Astrocyte (in vitro differentiated cells and primary cell): Measurements from ENCODE around the gene COQ9. TPM values are rescaled to one million over a fixed set of nuclear protein-coding genes. Genes with fewer than 3 reads are reported as not detected.

Experiments used
- DNase-seq: peaks from one replicate; pipeline ENCODE4 v3.0.0-alpha.2; 2010; ENCODE audit warnings: low read depth
- FAIRE-seq: peaks from 2 replicates; lab custom pipeline; 2011; peaks lifted over from hg19 to GRCh38; lab: Jason Lieb, UNC
- H2AFZ ChIP-seq: 2 replicates; pipeline ENCODE4 v1.6.0; 2012; ENCODE audit warnings: low read depth, low read length, inconsistent platforms
- H3K27ac ChIP-seq: 2 replicates; pipeline ENCODE4 v1.5.1; 2011; ENCODE audit warnings: low read depth, low read length, inconsistent platforms
- H3K27me3 ChIP-seq: 2 replicates; pipeline ENCODE4 v1.6.0; 2011; ENCODE audit warnings: low read length, inconsistent platforms; ENCODE audit not compliant: insufficient read depth
- H3K36me3 ChIP-seq: 2 replicates; pipeline ENCODE4 v1.5.1; 2011; ENCODE audit warnings: low read length, inconsistent platforms; ENCODE audit not compliant: insufficient read depth
- H3K4me1 ChIP-seq: 2 replicates; pipeline ENCODE4 v1.5.1; 2011; ENCODE audit warnings: low read length, inconsistent platforms; ENCODE audit not compliant: insufficient read depth
- H3K4me2 ChIP-seq: 2 replicates; pipeline ENCODE4 v1.6.0; 2012; ENCODE audit warnings: low read length, inconsistent platforms
- H3K4me3 ChIP-seq: 2 replicates; pipeline ENCODE4 v1.5.1; 2011; ENCODE audit warnings: low read depth, mild to moderate bottlenecking, low read length, inconsistent platforms; ENCODE audit not compliant: insufficient read depth
- H3K79me2 ChIP-seq: 2 replicates; pipeline ENCODE4 v1.6.0; 2012; ENCODE audit warnings: mild to moderate bottlenecking, low read length, inconsistent platforms; ENCODE audit not compliant: insufficient read depth
- H3K9ac ChIP-seq: 2 replicates; pipeline ENCODE4 v1.6.0; 2012; ENCODE audit warnings: mild to moderate bottlenecking, low read length, inconsistent platforms
- H3K9me3 ChIP-seq: 2 replicates; pipeline ENCODE4 v1.5.1; 2012; ENCODE audit warnings: low read depth, mild to moderate bottlenecking, low read length, inconsistent platforms; ENCODE audit not compliant: insufficient read depth
- H4K20me1 ChIP-seq: 2 replicates; pipeline ENCODE4 v1.6.0; 2012; ENCODE audit warnings: low read length, inconsistent platforms; ENCODE audit not compliant: insufficient read depth
- H3K27ac Mint-ChIP-seq: one replicate; pipeline ENCODE4 v1.8.0; 2021; ENCODE audit warnings: mild to moderate bottlenecking, mixed read lengths; ENCODE audit not compliant: unreplicated experiment
- H3K27me3 Mint-ChIP-seq: one replicate; pipeline ENCODE4 v1.8.0; 2021; ENCODE audit warnings: low read depth, mixed read lengths; ENCODE audit not compliant: unreplicated experiment
- H3K36me3 Mint-ChIP-seq: one replicate; pipeline ENCODE4 v1.8.0; 2021; ENCODE audit warnings: low read depth, mixed read lengths; ENCODE audit not compliant: unreplicated experiment
- H3K4me1 Mint-ChIP-seq: one replicate; pipeline ENCODE4 v1.8.0; 2021; ENCODE audit warnings: low read depth, mixed read lengths; ENCODE audit not compliant: unreplicated experiment
- H3K4me3 Mint-ChIP-seq: one replicate; pipeline ENCODE4 v1.8.0; 2021; ENCODE audit warnings: mild to moderate bottlenecking, moderate library complexity, mixed read lengths; ENCODE audit not compliant: unreplicated experiment
- H3K9me3 Mint-ChIP-seq: one replicate; pipeline ENCODE4 v1.8.0; 2021; ENCODE audit warnings: mild to moderate bottlenecking, mixed read lengths; ENCODE audit not compliant: unreplicated experiment
- EZH2 ChIP-seq: IDR thresholded peaks from 2 replicates; pipeline ENCODE4 v1.6.1; 2012; ENCODE audit warnings: mild to moderate bottlenecking, low read length, inconsistent platforms; ENCODE audit not compliant: insufficient read depth
- total RNA-seq: library from RNA; stranded (reverse); gene quantifications from 2 replicates; pipeline ENCODE4 v1.2.1, GENCODE V29; 2021
- TF ChIP-seq, protein P1 (sequence below): IDR thresholded peaks from 2 replicates; pipeline ENCODE4 v1.5.1; 2011; ENCODE audit warnings: low read depth, mild to moderate bottlenecking, inconsistent platforms, low read length, moderate library complexity; ENCODE audit not compliant: insufficient read depth

COQ9 gene
- total RNA-seq, 1 donor from 2014 or later, result 29.1 TPM

DNA sequence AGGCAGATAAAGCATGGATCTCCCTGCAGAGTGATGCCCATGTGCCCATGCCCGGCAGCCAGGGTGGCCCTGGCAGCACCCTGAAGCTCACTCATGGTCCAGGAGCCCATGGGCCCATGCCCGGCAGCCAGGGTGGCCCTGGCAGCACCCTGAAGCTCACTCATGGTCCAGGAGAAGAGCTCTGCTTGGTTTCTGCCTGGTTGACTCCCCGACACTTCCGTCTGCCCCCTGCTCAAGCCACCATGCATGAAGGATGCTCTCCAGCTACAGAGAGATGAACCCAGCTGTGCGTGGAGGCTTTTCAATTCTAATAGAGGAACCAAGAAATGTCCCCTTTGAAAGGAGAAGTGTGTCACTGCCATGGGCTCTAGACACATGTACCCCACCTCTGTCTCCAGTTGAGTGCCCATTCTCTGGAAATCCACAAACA lies 34.0 kb upstream of the COQ9 start:
- no peaks in the 10 kb centered on the region for H3K36me3 ChIP-seq
- H4K20me1 ChIP-seq, result no peaks in the 10 kb centered on the region
- FAIRE-seq (no peak), DNase-seq (no peak)
- Mint-ChIP-seq H3K4me1 (peaks cover 6% of the 10 kb centered on the region), H3K27ac (no peak overlapping the region), H3K4me3 (no peak overlapping the region), H3K27me3 (peaks cover 32% of the 10 kb centered on the region), H3K36me3 (no peaks in the 10 kb centered on the region), H3K9me3 (no peaks in the 10 kb centered on the region)
- H3K4me2 ChIP-seq, result no peak overlapping the region
- no peak overlapping the region for H3K9ac ChIP-seq
- peaks cover 6% of the 10 kb centered on the region for H3K4me1 ChIP-seq
- H3K9me3 ChIP-seq, result no peaks in the 10 kb centered on the region
- no peak overlapping the region for H3K4me3 ChIP-seq
- H3K27ac ChIP-seq, result no peak overlapping the region
- TF ChIP-seq EZH2, result no peak
- TF ChIP-seq, protein P1, sequence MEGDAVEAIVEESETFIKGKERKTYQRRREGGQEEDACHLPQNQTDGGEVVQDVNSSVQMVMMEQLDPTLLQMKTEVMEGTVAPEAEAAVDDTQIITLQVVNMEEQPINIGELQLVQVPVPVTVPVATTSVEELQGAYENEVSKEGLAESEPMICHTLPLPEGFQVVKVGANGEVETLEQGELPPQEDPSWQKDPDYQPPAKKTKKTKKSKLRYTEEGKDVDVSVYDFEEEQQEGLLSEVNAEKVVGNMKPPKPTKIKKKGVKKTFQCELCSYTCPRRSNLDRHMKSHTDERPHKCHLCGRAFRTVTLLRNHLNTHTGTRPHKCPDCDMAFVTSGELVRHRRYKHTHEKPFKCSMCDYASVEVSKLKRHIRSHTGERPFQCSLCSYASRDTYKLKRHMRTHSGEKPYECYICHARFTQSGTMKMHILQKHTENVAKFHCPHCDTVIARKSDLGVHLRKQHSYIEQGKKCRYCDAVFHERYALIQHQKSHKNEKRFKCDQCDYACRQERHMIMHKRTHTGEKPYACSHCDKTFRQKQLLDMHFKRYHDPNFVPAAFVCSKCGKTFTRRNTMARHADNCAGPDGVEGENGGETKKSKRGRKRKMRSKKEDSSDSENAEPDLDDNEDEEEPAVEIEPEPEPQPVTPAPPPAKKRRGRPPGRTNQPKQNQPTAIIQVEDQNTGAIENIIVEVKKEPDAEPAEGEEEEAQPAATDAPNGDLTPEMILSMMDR, result no peak
- no peak overlapping the region for H2AFZ ChIP-seq
- no peaks in the 10 kb centered on the region for H3K79me2 ChIP-seq
- H3K27me3 ChIP-seq, result peaks cover 5% of the 10 kb centered on the region

DNA sequence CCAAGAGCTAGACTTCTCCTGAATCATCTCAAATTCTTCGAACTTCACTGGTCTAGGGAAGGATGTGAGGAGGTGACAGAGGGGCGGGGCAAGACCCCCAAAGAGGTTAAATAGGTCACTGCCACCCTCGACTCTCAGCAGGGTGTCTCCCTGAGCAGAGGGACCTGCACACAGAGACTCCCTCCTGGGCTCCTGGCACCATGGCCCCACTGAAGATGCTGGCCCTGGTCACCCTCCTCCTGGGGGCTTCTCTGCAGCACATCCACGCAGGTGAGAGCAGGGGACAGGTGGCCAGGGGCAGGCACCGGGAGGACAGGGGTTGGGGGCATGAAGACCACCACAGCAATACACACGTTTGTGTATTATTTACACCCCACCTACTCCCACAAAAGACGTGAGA lies 33.5 kb upstream of the COQ9 start:
- Mint-ChIP-seq H3K36me3 (no peaks in the 10 kb centered on the region), H3K27me3 (peaks cover 32% of the 10 kb centered on the region), H3K4me3 (no peak overlapping the region), H3K27ac (no peak overlapping the region), H3K4me1 (peaks cover 6% of the 10 kb centered on the region), H3K9me3 (no peaks in the 10 kb centered on the region)
- no peaks in the 10 kb centered on the region for H4K20me1 ChIP-seq
- no peak for DNase-seq
- no peaks in the 10 kb centered on the region for H3K36me3 ChIP-seq
- no peak overlapping the region for H3K4me3 ChIP-seq
- H3K27me3 ChIP-seq, result peaks cover 5% of the 10 kb centered on the region
- no peak overlapping the region for H3K9ac ChIP-seq
- H3K79me2 ChIP-seq, result no peaks in the 10 kb centered on the region
- no peaks in the 10 kb centered on the region for H3K9me3 ChIP-seq
- TF ChIP-seq EZH2, result no peak
- TF ChIP-seq, protein P1, result no peak
- no peak overlapping the region for H3K4me2 ChIP-seq
- H3K27ac ChIP-seq, result no peak overlapping the region
- H3K4me1 ChIP-seq, result peaks cover 6% of the 10 kb centered on the region
- no peak overlapping the region for H2AFZ ChIP-seq
- no peak for FAIRE-seq

DNA sequence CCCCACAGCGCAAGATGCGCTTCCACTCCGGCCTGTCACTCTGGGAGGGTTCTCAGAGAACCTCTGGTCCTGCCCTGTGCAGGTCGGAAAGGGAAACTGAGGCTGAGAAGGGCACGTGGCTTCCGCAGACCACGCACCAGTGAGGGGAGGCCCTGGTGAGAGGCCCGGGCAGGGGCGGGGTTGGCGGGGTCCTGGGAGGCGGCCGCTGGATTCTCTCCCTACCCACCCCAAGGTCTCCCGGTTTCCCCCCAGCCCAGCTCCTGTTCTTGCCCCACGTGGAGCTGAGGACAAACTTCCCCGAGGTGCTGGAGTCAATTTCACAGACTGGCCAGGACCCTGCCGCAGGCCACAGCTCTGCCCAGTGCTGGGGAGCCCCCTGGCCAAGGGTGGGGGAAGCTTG lies 31.2 kb upstream of the COQ9 start:
- Mint-ChIP-seq H3K4me3 (no peak overlapping the region), H3K4me1 (peaks cover 9% of the 10 kb centered on the region), H3K9me3 (no peaks in the 10 kb centered on the region), H3K27ac (no peak overlapping the region), H3K36me3 (no peaks in the 10 kb centered on the region), H3K27me3 (peaks cover 19% of the 10 kb centered on the region)
- FAIRE-seq (no peak), DNase-seq (no peak)
- no peak overlapping the region for H3K4me2 ChIP-seq
- no peak overlapping the region for H2AFZ ChIP-seq
- no peaks in the 10 kb centered on the region for H3K9me3 ChIP-seq
- peaks cover 2% of the 10 kb centered on the region for H3K27me3 ChIP-seq
- TF ChIP-seq, protein P1, result no peak
- no peak for TF ChIP-seq EZH2
- H3K4me1 ChIP-seq, result peaks cover 6% of the 10 kb centered on the region
- H3K27ac ChIP-seq, result no peak overlapping the region
- no peaks in the 10 kb centered on the region for H3K79me2 ChIP-seq
- no peak overlapping the region for H3K4me3 ChIP-seq
- H3K9ac ChIP-seq, result no peak overlapping the region
- H4K20me1 ChIP-seq, result no peaks in the 10 kb centered on the region
- no peaks in the 10 kb centered on the region for H3K36me3 ChIP-seq
